Measurements from ENCODE around the gene CSAD. TPM values are rescaled to one million over a fixed set of nuclear protein-coding genes. Genes with fewer than 3 reads are reported as not detected.

Gene CSAD
- polyA plus RNA-seq, 1 experiment = 18.9 TPM

GRCh38 chr12:53161119-53161911, 19.4 kb downstream of the CSAD start:
- ChIA-PET CTCF (interaction anchor here (0.7 to 4.8 kb wide), 8 partner anchors 10 to 183 kb away, joined by 4 to 47 read pairs (median 19); partner anchors contain the start of gene AAAS), POLR2A (interaction anchor here (0.7 to 1.2 kb wide), 2 partner anchors 19 kb away, joined by 4 to 5 read pairs; partner anchors contain the start of genes CSAD and ZNF740)
- Histone ChIP-seq H3K27ac (ENCODE audit: low read depth, low read length) (no peak overlapping the region), H3K4me3 (ENCODE audit: low read depth, low read length) (no peak overlapping the region), H3K9me3 (ENCODE audit: control insufficient read depth, insufficient read depth, low read length) (no peaks in the 10 kb centered on the region), H3K27me3 (ENCODE audit: control insufficient read depth, insufficient read depth, low read length) (no peaks in the 10 kb centered on the region)
- no peak for DNase-seq (ENCODE audit: low read depth, low spot score)
- TF ChIP-seq CTCF (IDR thresholded peaks at IDR 0.05; ENCODE audit: low read depth, low read length) = no peak

- no peak for DNase-seq (ENCODE audit: low read depth, low spot score)
- no peaks in the 10 kb centered on the region for H3K9me3 ChIP-seq (ENCODE audit: control insufficient read depth, insufficient read depth, low read length)
- no peak overlapping the region for H3K4me3 ChIP-seq (ENCODE audit: low read depth, low read length)
- no peak for TF ChIP-seq CTCF (IDR thresholded peaks at IDR 0.05; ENCODE audit: low read depth, low read length)
- H3K27me3 ChIP-seq (ENCODE audit: control insufficient read depth, insufficient read depth, low read length) = no peaks in the 10 kb centered on the region
- ChIA-PET POLR2A (interaction anchor here (0.5 to 1.2 kb wide), 2 partner anchors 20 to 185 kb away, joined by 4 to 5 read pairs; partner anchors contain the start of genes CSAD and ZNF740), CTCF (interaction anchor here (0.6 to 4.8 kb wide), 20 partner anchors 10 to 184 kb away, joined by 3 to 47 read pairs (median 9); partner anchors contain the start of gene AAAS)
- H3K27ac ChIP-seq (ENCODE audit: low read depth, low read length) = no peak overlapping the region
Measured at GRCh38 chr12:53160673-53161072, 20.1 kb downstream of the CSAD start.

GRCh38 chr12:53160000-53160399, 20.7 kb downstream of the CSAD start:
- no peaks in the 10 kb centered on the region for H3K9me3 ChIP-seq (ENCODE audit: control insufficient read depth, insufficient read depth, low read length)
- TF ChIP-seq CTCF (IDR thresholded peaks at IDR 0.05; ENCODE audit: low read depth, low read length) = no peak
- H3K27ac ChIP-seq (ENCODE audit: low read depth, low read length) = no peak overlapping the region
- POLR2A ChIA-PET = interaction anchor here (1.2 kb wide), 1 partner anchor 20 kb away, joined by 5 read pairs; the partner anchor contains the start of genes CSAD and ZNF740
- DNase-seq (ENCODE audit: low read depth, low spot score) = no peak
- H3K4me3 ChIP-seq (ENCODE audit: low read depth, low read length) = no peak overlapping the region
- CTCF ChIA-PET = interaction anchor here (0.6 to 4.8 kb wide), 49 partner anchors 8 to 523 kb away, joined by 3 to 47 read pairs (median 4); partner anchors contain the start of genes AAAS, CSAD, PFDN5 and SPRYD3
- H3K27me3 ChIP-seq (ENCODE audit: control insufficient read depth, insufficient read depth, low read length) = no peaks in the 10 kb centered on the region

GRCh38 chr12:53159195-53159839, 21.4 kb downstream of the CSAD start:
- Histone ChIP-seq H3K27me3 (ENCODE audit: control insufficient read depth, insufficient read depth, low read length) (no peaks in the 10 kb centered on the region), H3K27ac (ENCODE audit: low read depth, low read length) (no peak overlapping the region), H3K9me3 (ENCODE audit: control insufficient read depth, insufficient read depth, low read length) (peaks cover 1% of the 10 kb centered on the region; the same call in 1 of the 2 replicates), H3K4me3 (ENCODE audit: low read depth, low read length) (no peak overlapping the region)
- CTCF ChIA-PET = interaction anchor here (0.5 to 4.8 kb wide), 52 partner anchors 8 to 524 kb away, joined by 3 to 47 read pairs (median 4); partner anchors contain the start of genes AAAS, CSAD, PFDN5 and SPRYD3
- peak; percentile 99 for TF ChIP-seq CTCF (IDR thresholded peaks at IDR 0.05; ENCODE audit: low read depth, low read length)
- POLR2A ChIA-PET = interaction anchor here (0.6 kb wide), 1 partner anchor 20 kb away, joined by 4 read pairs; no protein-coding TSS in a partner anchor
- peak; percentile 42 for DNase-seq (ENCODE audit: low read depth, low spot score)
